Fibroblast of pulmonary artery (primary cell): Measurements from ENCODE around the gene NFATC1.
A peak's percentile ranks its signal among the peaks of the same experiment; 100 is the strongest.

Source experiments
- DNase-seq: peaks from one replicate; pipeline ENCODE4 v3.0.0-alpha.2; 2010; ENCODE audit warnings: low read depth
- H3K4me3 ChIP-seq: replicated peaks from 2 replicates; pipeline ENCODE4 v1.5.1; 2011; ENCODE audit warnings: low read depth, mild to moderate bottlenecking, control low read depth, low read length, moderate library complexity
- TF ChIP-seq, protein P1 (sequence below): IDR thresholded peaks from 2 replicates; pipeline ENCODE4 v1.5.1; 2011; ENCODE audit warnings: mild to moderate bottlenecking, control low read depth, low read length, inconsistent platforms; ENCODE audit errors: missing control alignments

NFATC1 gene

GRCh38 chr18:79522451-79523205, 126.9 kb downstream of the NFATC1 start:
- TF ChIP-seq, protein P1, sequence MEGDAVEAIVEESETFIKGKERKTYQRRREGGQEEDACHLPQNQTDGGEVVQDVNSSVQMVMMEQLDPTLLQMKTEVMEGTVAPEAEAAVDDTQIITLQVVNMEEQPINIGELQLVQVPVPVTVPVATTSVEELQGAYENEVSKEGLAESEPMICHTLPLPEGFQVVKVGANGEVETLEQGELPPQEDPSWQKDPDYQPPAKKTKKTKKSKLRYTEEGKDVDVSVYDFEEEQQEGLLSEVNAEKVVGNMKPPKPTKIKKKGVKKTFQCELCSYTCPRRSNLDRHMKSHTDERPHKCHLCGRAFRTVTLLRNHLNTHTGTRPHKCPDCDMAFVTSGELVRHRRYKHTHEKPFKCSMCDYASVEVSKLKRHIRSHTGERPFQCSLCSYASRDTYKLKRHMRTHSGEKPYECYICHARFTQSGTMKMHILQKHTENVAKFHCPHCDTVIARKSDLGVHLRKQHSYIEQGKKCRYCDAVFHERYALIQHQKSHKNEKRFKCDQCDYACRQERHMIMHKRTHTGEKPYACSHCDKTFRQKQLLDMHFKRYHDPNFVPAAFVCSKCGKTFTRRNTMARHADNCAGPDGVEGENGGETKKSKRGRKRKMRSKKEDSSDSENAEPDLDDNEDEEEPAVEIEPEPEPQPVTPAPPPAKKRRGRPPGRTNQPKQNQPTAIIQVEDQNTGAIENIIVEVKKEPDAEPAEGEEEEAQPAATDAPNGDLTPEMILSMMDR = no peak
- no peak overlapping the region for H3K4me3 ChIP-seq
- DNase-seq = no peak

DNA sequence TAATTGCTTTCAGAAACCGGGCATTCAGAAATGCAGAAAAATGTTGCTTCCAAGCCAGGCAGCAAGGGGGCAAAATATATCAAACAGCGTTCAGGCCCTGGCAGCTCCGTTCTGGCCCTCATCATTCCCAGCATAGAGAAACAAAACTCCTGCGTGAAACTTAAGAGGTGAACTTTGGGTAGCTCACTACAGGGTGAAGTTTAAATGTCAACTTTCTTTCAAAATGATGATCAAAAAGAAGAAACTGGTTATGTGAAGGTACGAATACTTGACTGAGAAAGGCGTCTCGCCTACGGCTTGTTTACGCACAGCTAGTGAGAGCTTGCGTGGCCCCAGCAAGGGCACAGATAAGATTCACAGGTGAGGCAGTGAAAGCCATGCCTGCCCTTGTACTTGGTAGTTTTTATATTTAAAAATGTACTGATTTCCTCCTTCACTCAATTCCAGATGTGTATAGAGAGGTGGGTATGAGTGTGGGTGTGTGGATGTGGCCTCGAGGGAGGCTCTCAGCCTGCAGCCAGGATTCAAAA, 127.5 kb downstream of the NFATC1 start:
- TF ChIP-seq, protein P1 = no peak
- DNase-seq = no peak
- no peak overlapping the region for H3K4me3 ChIP-seq

DNA sequence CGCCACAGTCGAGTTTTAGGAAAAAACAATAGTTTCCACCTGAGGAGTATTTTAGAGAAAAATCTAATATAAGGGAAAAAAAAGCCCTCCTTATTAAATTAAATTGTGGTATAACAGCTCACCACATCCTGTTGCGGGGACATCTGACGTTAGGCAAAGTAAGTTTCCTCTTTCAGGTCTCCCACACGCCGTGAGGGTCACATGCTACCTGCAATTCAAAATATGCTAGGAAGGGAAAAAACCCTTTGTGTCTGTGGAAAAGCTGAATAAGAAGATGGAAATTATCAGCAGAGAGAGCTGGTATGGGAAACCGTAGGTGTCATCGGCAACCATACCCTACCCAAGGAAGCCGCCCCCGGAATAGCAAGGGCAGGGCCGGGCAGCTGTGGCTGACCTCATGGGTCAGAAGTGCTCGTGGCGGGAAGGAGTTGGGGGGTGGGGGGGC, 128.0 kb downstream of the NFATC1 start:
- no peak overlapping the region for H3K4me3 ChIP-seq
- no peak for DNase-seq
- TF ChIP-seq, protein P1 = no peak

- TF ChIP-seq, protein P1 = no peak
- no peak for DNase-seq
- no peak overlapping the region for H3K4me3 ChIP-seq
Observed at GRCh38 chr18:79524181-79525078, 128.7 kb downstream of the NFATC1 start.

- DNase-seq = peak; percentile 41
- H3K4me3 ChIP-seq = no peak overlapping the region
- TF ChIP-seq, protein P1 = no peak
Observed at GRCh38 chr18:79525556-79526467, 130.1 kb downstream of the NFATC1 start.
